ENCODE results near the gene CERS2.

DNA sequence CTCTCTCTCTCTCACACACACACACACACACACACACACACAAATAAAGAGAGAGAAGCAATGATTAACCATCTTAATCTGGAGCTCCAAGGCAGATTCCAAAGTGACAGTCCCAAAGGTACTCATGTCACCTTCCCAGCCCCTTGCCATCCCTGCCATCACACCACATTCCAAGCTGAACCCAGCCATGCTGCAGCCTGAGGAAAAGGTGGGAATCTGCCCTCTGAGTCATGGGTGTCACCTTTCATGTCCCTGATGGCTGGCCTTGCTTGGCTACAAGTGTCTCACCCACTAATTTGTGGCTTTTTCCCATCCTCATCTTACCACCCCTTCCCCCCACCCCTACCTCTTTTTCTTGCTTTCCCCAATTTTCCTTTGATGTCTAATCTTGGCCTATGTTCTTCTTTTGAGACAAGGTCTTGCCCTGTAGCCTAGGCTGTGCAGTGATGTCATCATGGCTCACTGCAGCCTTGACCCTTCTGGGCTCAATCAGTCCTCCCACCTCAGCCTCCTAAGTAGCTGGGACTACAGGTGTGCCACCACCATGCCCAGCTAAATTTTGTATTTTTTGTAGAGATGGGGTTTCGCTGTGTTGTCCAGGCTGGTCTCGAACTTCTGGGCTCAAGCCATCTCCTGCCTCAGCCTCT lies 10.7 kb upstream of the CERS2 start:
- TF ChIP-seq, protein P1, sequence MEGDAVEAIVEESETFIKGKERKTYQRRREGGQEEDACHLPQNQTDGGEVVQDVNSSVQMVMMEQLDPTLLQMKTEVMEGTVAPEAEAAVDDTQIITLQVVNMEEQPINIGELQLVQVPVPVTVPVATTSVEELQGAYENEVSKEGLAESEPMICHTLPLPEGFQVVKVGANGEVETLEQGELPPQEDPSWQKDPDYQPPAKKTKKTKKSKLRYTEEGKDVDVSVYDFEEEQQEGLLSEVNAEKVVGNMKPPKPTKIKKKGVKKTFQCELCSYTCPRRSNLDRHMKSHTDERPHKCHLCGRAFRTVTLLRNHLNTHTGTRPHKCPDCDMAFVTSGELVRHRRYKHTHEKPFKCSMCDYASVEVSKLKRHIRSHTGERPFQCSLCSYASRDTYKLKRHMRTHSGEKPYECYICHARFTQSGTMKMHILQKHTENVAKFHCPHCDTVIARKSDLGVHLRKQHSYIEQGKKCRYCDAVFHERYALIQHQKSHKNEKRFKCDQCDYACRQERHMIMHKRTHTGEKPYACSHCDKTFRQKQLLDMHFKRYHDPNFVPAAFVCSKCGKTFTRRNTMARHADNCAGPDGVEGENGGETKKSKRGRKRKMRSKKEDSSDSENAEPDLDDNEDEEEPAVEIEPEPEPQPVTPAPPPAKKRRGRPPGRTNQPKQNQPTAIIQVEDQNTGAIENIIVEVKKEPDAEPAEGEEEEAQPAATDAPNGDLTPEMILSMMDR (IDR thresholded peaks at IDR 0.05): no peak
- TF ChIP-seq POLR2AphosphoS5 (IDR thresholded peaks at IDR 0.05; ENCODE audit: low read depth, low read length): no peak
- no peak for TF ChIP-seq SIN3A (IDR thresholded peaks at IDR 0.05; ENCODE audit: borderline replicate concordance, low read depth, low read length)
- TF ChIP-seq RCOR1 (IDR thresholded peaks at IDR 0.05; ENCODE audit: low read length): no peak
- TF ChIP-seq EP300 (IDR thresholded peaks at IDR 0.05; ENCODE audit: borderline replicate concordance in 1 of 2, low read depth in 1 of 2, low read length in 1 of 2): no peak
- no peak for TF ChIP-seq CHD2 (IDR thresholded peaks at IDR 0.05; ENCODE audit: low read length, partially characterized antibody)
- TF ChIP-seq NRF1 (IDR thresholded peaks at IDR 0.05; ENCODE audit: low read depth, low read length): no peak
